Measurements from ENCODE around the gene CYP11A1.

DNA sequence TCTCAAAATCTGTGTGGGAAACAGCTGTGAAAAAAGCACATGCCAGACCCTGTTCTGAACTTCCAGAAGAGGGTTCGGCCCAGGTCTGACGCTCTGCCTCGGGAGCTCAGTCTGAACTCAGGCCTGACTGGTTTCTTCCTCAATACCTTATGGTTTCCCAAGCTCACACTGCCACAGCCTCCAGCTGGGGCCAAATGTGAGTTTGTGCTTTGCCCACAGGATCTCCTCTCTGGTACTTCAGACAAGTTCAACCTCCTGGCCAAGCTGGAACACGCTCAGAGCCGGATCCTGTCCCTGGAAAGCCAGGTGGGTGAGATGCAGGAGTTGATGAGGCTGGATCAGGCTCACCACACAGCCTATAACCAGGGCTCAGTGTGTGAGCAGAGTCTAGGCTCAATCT lies 33.8 kb downstream of the CYP11A1 start:
- TF ChIP-seq, protein P1, sequence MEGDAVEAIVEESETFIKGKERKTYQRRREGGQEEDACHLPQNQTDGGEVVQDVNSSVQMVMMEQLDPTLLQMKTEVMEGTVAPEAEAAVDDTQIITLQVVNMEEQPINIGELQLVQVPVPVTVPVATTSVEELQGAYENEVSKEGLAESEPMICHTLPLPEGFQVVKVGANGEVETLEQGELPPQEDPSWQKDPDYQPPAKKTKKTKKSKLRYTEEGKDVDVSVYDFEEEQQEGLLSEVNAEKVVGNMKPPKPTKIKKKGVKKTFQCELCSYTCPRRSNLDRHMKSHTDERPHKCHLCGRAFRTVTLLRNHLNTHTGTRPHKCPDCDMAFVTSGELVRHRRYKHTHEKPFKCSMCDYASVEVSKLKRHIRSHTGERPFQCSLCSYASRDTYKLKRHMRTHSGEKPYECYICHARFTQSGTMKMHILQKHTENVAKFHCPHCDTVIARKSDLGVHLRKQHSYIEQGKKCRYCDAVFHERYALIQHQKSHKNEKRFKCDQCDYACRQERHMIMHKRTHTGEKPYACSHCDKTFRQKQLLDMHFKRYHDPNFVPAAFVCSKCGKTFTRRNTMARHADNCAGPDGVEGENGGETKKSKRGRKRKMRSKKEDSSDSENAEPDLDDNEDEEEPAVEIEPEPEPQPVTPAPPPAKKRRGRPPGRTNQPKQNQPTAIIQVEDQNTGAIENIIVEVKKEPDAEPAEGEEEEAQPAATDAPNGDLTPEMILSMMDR (IDR thresholded peaks at IDR 0.05) = no peak
- TF ChIP-seq POLR2A (IDR thresholded peaks at IDR 0.05) = no peak

Data from esophagus squamous epithelium (tissue), 4 donors.